Measurements from ENCODE around the gene CCL7.

Gene CCL7

DNA sequence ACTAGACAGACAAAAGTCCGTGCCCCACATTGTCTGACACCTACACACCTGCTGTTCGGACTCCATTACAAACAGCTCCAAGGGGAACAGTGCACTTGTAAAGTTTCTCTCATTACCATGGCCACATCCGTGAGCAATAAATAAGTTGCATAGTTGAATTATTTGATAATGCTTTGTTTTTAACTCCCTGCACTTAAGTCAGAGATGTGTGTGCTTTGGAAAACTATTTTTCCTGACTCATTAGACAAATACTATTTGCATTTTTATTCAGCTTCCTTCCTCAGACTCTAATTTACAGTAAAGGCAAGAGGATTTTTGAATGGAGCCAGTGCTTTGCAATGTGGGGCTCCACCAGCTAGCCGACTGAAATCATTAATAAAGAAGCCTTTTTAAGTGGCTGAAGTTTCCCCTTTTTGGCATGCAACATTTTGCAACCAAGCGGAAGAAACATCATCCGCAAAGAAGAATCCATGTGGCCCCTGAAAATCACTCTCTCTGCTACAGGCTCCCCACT lies 21.5 kb upstream of the CCL7 start:
- no peak for DNase-seq

DNA sequence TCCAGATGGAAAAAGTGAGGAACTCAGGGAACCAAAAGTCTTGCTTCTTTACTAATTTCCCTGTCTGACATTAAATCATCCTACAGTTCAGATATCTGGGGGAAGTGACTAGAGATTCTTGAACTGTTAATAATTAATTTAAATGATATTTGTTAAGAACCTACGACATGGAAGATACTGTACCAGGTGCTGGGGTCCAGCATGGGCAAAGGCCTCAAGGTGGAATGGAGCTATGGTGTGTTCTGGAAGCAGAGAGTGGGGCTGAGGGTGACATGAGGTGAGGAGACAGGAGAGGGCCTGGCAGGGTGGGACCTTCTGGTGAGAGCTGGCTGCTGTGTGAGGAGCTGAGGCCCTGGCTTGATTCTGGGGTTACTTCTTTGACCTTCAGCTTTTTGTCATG lies 21.0 kb upstream of the CCL7 start:
- no peak for DNase-seq

DNA sequence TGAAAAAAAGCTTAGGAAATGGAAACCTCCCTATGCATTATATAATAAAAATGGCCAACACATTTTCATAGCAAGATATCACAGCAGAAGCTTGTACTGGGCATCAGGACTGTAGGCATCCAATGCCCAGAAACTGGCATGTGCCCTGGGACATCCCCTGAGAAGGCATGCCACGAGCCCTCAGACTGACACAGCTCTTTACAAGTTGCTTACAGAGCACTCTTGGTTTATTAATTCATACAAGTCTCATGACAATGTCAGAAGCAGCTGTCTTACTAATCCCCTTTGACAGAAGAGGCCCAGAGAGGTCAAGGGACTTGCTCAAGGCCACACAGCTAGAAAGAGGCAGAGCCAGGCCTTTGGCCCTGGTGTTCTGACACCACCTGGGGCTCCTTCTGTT lies 20.5 kb upstream of the CCL7 start:
- DNase-seq: no peak

DNA sequence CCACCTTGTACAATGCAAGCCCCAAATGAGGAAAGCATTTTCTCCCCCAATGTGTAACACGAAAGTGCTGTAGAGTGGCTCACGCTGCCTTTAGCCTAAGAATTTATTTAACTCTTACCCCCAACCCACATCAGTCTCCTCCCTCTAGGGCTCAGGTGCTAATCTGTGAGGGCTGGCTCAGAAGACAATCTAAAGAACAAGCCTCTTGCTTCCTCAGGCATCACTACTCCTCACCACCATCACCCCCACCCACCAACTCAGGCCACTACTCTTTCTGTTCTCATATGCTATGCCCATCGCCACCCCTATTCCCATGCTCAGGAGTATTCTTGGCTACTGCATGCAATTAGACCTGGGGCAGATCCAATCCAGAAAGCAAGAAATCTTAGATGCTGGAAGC lies 18.8 kb upstream of the CCL7 start:
- no peak for DNase-seq

DNA sequence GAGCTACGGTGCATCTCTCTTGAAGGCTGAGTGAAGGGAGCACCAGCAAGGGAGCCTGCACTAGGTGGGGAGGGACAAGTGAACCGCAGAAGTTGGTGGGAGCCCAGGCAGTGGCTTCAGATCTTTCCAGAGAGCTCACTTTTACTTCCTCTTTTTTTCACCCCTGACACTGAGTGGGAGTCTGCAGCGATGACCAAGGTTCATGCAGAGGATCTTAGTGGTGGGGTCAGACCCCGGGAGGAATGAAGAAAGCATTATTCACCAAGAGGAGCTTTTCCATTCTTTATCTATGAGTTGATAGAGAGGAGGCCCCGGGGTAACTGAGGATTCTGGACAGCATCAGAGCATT lies 18.0 kb upstream of the CCL7 start:
- no peak for DNase-seq

DNA sequence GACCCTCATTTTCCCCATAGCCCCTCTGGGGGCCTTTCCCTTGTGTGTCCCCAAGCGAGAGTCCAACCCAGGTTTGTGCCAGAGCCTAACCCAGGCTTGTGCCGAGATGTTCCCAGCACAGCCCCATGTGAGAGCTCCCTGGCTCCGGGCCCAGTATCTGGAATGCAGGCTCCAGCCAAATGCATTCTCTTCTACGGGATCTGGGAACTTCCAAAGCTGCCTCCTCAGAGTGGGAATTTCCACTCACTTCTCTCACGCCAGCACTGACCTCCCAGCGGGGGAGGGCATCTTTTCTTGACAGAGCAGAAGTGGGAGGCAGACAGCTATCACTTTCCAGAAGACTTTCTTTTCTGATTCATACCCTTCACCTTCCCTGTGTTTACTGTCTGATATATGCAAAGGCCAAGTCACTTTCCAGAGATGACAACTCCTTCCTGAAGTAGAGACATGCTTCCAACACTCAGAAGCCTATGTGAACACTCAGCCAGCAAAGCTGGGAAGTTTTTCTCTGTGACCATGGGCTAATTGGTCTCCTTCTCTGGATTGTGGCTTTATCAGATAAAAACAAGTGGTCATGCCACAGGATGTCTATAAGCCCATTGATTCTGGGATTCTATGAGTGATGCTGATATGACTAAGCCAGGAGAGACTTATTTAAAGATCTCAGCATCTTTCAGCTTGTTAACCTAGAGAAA lies 17.4 kb upstream of the CCL7 start:
- peak; percentile 93 for DNase-seq

GRCh38 chr17:34253139-34253525 lies 16.9 kb upstream of the CCL7 start:
- no peak for DNase-seq

DNA sequence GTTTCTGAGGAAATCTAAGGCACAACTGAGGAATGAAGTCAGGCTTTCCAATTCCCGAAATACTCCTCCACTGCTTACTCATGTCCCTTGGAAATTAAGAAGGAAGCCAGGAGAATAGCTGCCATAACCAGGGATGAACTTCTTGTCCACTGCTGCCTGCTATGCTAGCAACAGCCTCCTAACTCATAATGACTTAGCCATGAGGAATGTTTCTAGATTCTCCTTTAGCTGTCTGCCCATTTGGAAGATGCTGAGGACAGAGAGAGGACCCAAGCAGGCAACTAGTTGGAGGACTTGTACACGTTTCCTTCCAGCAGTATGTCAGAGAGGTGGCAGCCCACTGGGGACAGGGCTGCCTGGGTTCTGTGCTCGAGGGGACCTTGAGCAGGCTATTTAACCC lies 15.9 kb upstream of the CCL7 start:
- no peak for DNase-seq

DNA sequence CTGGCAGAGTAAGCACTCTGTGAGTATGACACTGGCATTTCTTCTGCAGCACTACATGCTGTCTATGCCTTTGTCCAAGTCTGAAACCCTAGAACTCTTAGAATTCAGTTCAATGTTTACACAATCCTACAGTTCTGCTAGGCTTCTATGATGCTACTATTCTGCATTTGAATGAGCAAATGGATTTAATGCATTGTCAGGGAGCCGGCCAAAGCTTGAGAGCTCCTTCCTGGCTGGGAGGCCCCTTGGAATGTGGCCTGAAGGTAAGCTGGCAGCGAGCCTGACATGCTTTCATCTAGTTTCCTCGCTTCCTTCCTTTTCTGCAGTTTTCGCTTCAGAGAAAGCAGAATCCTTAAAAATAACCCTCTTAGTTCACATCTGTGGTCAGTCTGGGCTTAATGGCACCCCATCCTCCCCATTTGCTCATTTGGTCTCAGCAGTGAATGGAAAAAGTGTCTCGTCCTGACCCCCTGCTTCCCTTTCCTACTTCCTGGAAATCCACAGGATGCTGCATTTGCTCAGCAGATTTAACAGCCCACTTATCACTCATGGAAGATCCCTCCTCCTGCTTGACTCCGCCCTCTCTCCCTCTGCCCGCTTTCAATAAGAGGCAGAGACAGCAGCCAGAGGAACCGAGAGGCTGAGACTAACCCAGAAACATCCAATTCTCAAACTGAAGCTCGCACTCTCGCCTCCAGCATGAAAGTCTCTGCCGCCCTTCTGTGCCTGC lies 15.2 kb upstream of the CCL7 start, which contains the start of gene CCL2:
Gene CCL2, plus strand, starts transcription at position 635 of the 730 bp plus-strand sequence. Its CDS starts 65 bp downstream, at position 700.
- DNase-seq: peak; percentile 89

DNA sequence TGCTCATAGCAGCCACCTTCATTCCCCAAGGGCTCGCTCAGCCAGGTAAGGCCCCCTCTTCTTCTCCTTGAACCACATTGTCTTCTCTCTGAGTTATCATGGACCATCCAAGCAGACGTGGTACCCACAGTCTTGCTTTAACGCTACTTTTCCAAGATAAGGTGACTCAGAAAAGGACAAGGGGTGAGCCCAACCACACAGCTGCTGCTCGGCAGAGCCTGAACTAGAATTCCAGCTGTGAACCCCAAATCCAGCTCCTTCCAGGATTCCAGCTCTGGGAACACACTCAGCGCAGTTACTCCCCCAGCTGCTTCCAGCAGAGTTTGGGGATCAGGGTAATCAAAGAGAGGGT lies 14.7 kb upstream of the CCL7 start:
- DNase-seq: no peak

DNA sequence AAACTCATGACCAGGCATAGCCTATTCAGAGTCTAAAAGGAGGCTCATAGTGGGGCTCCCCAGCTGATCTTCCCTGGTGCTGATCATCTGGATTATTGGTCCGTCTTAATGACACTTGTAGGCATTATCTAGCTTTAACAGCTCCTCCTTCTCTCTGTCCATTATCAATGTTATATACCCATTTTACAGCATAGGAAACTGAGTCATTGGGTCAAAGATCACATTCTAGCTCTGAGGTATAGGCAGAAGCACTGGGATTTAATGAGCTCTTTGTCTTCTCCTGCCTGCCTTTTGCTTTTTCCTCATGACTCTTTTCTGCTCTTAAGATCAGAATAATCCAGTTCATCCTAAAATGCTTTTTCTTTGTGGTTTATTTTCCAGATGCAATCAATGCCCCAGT lies 14.2 kb upstream of the CCL7 start:
- DNase-seq: no peak

GRCh38 chr17:34257299-34257985 lies 12.6 kb upstream of the CCL7 start:
- DNase-seq: no peak

- DNase-seq: no peak
Measured at GRCh38 chr17:34257986-34258326, 12.1 kb upstream of the CCL7 start.

DNA sequence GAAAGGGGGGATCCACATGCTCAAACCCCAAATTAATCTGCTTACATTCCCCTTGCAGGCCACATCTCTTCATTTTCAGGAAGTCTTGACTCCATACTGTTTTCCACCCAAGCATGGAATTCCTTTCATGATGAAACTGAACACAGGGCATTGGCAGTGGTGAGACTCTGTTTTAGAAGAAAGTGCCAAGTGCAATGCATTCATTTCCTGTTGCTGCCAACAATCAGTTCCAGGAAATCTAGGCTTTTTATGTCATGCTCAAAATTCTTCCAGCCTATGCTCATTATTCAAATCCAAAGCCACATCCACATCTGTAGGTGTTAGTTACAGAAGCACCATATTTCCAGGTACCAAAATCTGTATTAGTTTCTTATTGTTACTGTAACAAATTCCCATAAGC lies 10.9 kb upstream of the CCL7 start:
- no peak for DNase-seq

DNA sequence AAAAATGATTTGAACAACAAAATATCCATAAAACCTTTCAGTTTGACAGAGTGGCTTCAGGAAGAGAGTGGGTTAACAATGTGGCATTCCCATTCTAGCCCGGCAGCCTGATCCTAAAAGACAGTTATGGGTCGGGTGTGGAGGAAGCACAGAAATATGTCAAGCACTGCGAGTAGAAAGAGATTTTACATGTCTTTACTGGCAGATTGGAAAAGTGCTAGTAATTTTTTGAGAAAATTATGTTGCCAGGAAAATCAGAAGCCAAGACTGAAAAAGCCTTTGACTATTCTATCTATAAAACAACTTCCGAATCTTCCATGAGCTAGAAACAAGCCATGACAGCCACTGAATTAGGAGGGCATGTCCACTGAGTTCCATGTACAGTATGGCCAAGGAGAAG lies 9.2 kb upstream of the CCL7 start:
- no peak for DNase-seq

DNA sequence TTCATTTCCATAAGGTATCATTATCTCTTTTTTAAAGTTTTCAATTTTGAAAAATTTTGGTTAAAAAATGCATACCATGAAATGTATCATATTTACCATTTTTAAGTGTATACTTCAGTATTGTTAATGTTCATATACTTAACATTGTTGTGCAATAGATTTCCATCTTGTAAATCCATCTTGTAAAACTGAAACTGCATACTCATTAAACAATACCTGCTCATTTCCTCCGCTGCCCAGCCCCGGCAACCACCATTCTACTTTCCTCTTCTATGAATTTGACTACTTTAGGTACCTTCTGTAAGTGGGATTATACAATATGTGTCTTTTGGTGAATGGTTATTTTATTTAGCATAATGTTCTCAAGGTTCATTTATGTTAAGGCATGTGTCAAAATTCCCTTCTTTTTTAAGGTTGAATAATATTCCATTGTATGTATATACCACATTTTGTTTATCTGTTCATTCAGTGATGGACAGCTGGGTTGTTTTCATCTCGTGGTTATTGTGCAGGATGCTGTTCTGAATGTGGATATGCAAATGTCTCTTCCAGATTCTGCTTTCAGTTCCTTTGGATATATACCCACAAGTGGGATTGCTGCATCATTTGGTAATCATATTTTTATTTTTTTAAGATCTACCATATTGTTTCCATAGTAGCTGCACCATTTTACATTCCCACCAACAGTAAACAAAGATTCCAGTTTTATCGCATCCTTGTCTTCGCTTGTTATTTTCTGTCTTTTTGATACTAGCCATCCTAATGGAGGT lies 8.3 kb upstream of the CCL7 start:
- DNase-seq: no peak

GRCh38 chr17:34265711-34266110 lies 4.3 kb upstream of the CCL7 start:
- DNase-seq: no peak

DNA sequence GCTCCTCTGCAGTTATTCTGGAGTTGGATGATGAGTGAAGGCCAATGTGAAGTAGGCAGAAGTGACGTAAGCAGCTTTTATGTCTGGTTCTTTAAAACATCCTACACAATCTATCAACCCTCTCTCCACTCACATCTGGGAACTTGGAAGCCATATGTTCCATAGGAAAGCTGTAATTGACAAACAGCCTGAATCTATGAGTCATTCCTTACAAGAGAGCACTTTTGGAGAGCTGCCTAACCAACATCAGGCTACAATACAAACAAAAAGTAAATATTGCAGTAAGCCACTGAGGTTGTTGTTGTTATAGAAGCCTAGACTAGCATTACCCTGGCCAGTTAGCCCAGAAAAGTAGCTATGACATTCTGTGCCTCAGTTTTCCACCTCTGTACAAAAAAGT lies 5.9 kb downstream of the CCL7 start:
- no peak for DNase-seq

- DNase-seq: no peak
Measured at GRCh38 chr17:34276826-34277225, 6.8 kb downstream of the CCL7 start.

DNA sequence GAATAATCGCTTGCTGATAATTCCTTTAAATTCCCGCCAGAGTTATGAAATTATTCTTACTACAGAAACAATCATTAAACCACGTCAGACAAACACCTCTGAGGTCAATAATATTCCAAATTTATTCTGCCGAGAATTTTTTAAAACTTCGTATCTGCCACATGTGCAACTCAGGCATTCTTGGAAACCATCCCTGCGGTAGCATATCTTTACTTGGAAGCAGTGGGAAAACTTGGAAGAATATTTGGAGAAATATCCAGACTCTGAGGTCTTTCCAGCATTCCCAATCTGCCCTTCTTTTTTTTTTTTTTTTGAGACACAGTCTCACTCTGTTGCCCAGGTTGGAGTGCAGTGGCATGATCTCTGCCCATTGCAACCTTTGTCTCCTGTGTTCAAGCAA lies 13.6 kb downstream of the CCL7 start:
- no peak for DNase-seq

DNA sequence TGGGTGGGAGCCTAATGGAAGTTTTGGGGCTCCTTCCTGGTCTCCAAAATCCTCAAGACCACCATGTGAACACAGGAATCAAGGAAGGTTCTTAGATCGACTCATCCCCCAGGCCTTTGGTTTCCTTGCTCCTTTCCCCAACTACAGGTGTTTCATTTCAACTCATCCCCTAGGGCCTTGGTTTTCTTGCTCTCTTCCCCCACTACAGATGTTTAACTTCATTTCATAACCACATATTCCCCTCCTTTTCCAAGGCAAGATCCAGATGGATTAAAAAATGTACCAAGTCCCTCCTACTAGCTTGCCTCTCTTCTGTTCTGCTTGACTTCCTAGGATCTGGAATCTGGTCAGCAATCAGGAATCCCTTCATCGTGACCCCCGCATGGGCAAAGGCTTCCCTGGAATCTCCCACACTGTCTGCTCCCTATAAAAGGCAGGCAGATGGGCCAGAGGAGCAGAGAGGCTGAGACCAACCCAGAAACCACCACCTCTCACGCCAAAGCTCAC lies 15.3 kb downstream of the CCL7 start, which contains the start of gene CCL11:
Gene CCL11, plus strand, starts transcription at position 457 of the 507 bp plus-strand sequence. CDS start 67 bp downstream, outside the sequence.
- no peak for DNase-seq

GRCh38 chr17:34287875-34288274 lies 17.9 kb downstream of the CCL7 start:
- DNase-seq: no peak

GRCh38 chr17:34290586-34290985 lies 20.6 kb downstream of the CCL7 start:
- DNase-seq: peak; percentile 39
